GM10266 (cell line): Measurements from ENCODE around the gene NUP210L.
"Not testable (repeated sequence)": the region's sequence is repeated elsewhere in the genome, so short reads cannot be mapped to it uniquely, and the experiment has no call there.

ENCODE experiments used
- DNase-seq: peaks from one replicate; pipeline ENCODE4 v3.0.0; 2012; ENCODE audit errors: extremely low spot score
- CTCF ChIP-seq: IDR thresholded peaks from 2 replicates; pipeline ENCODE4 v1.5.1; 2012; ENCODE audit warnings: mild to moderate bottlenecking, low read depth; ENCODE audit not compliant: control insufficient read depth, insufficient read depth; ENCODE audit errors: missing control alignments

NUP210L gene

DNA sequence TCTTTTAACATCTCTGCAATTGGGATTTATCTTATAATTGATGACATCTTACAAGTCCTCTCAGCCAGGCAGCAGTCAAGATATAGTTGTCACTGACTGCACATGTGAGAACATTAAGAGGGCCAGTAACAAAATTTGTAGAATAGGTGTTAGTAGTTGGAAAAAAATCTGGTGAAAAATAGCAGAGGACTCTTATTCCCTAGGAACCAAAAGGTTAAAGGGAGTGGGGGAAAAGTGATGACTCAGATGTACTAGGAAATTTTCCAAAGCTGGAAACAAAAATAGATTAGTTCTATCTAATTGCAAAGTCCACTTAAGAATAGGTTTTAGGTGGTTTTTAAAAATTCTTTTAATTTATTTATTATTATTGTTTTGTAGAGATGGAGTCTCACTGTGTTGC, 3.6 kb downstream of the NUP210L start:
- no peak for TF ChIP-seq CTCF
- no peak for DNase-seq

- peak; percentile 27 for DNase-seq
Observed at GRCh38 chr1:154148807-154149206, 6.1 kb downstream of the NUP210L start.

GRCh38 chr1:154147505-154147904, 7.4 kb downstream of the NUP210L start:
- DNase-seq = not testable (repeated sequence)

More at GRCh38 chr1:154148807-154149206, 6.1 kb downstream of the NUP210L start:
- no peak for TF ChIP-seq CTCF

- no peak for TF ChIP-seq CTCF
- no peak for DNase-seq
Observed at GRCh38 chr1:154145986-154146385, 8.9 kb downstream of the NUP210L start.

DNA sequence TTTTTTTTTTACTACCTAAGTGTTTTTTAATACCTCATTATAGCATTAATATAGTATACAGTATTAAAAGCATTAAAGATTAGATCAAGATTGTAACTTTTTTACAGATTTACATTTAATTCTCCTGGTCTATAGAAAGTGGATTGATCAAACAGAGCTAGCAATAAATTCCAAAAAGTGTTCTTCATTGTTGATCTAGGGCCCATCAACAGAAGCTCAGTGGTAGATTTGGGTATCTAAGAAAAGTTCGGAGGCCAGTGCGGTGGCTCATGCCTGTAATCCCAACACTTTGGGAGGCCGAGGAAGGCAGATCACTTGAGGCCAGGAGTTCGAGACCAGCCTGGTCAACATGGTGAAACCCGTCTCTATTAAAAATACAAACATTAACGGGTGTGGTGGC, 12.5 kb downstream of the NUP210L start:
- no peak for TF ChIP-seq CTCF
- no peak for DNase-seq

DNA sequence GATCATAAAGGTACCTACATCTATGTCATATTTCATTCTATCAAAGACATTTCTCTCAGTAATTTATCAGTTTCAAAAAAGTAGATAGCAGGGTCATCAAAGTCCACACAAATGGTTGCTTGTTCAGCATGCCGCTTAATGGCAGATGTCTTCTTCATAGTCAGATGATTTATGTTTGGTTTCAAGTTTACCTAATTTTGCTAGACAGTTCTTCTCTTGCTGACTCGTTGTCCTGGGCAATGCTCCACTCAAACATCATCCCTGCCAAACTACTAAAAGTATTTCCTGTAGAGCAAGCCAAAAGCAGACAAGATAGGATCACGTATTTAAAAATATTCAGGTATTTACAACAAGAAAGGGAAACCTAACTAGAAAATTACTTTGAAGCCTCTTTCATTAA, 13.6 kb downstream of the NUP210L start:
- no peak for TF ChIP-seq CTCF
- DNase-seq = no peak

DNA sequence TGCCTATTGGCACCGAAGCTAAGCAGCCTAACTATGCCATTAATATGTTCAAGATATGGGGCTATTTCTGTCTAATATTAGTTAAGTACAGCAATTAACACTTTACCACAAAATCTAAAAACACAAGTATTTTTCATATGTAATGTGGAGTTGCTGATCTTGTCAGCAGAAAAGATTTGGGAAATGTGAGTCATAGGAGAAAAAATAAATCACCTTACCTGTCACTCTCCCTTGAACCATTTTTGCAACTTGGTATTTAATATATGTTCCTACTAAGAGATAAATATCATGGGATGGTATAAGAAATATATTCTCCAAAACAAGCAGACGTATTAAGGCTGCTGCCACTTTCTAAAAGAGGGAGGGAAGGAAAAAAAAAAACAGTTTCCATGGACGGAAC, 17.0 kb downstream of the NUP210L start:
- no peak for DNase-seq
- no peak for TF ChIP-seq CTCF

- DNase-seq = no peak
- TF ChIP-seq CTCF = no peak
Observed at GRCh38 chr1:154133256-154133655, 21.6 kb downstream of the NUP210L start.
